Vagina (tissue), 2 donors: ENCODE measurements around the gene MGST2. TPM values are rescaled to one million over a fixed set of nuclear protein-coding genes. Genes with fewer than 3 reads are reported as not detected.

Source experiments
- DNase-seq, 2 donors: peaks; one replicate each; pipeline ENCODE4 v3.0.0-alpha.2; 2017; ENCODE audit errors: extremely low spot score in 2 of 2
- H3K27ac ChIP-seq: fragments of 200-600 bp; sonication (generic); one replicate; pipeline ENCODE4 v1.5.1; 2019
- H3K27me3 ChIP-seq: fragments of 200-600 bp; sonication (generic); one replicate; pipeline ENCODE4 v1.5.1; 2019
- H3K36me3 ChIP-seq, 2 donors: fragments of 200-600 bp; sonication (generic); one replicate each; pipeline ENCODE4 v1.5.1; 2017 to 2019
- H3K4me1 ChIP-seq: fragments of 200-600 bp; sonication (generic); one replicate; pipeline ENCODE4 v1.5.1; 2019
- H3K4me3 ChIP-seq, 2 donors: fragments of 200-600 bp; sonication (generic); 1 replicate in 1 of 2; 2 replicates in 1 of 2; pipeline ENCODE4 v1.5.1; 2016 to 2019
- H3K9me3 ChIP-seq: fragments of 200-600 bp; sonication (generic); one replicate; pipeline ENCODE4 v1.5.1; 2019
- CTCF ChIP-seq, 3 experiments: fragments of 450-650 bp in 2 of 3; fragments of 200-600 bp in 1 of 3; sonication (generic) in 1 of 3; IDR thresholded peaks; one replicate each; pipeline ENCODE4 v1.5.1; 2017 to 2019; ENCODE audit warnings: antibody characterized with exemption in 3 of 3, mild to moderate bottlenecking in 2 of 3, moderate library complexity in 2 of 3
- POLR2A ChIP-seq, 2 donors: fragments of 450-650 bp; IDR thresholded peaks; one replicate each; pipeline ENCODE4 v1.6.1; 2017; ENCODE audit warnings: antibody characterized with exemption in 2 of 2, mild to moderate bottlenecking in 2 of 2, moderate library complexity in 2 of 2
- POLR2AphosphoS5 ChIP-seq, 2 donors: sonication (generic); formaldehyde crosslinking; IDR thresholded peaks; one replicate each; pipeline ENCODE4 v1.9.0; 2017; ENCODE audit warnings: antibody characterized with exemption in 2 of 2, mild to moderate bottlenecking in 2 of 2, low read depth in 1 of 2; ENCODE audit not compliant: insufficient read depth in 1 of 2
- intact Hi-C: fragments of 100-400 bp; cut with DNase I; formaldehyde crosslinking; loops from one replicate; pipeline ENCODE4 v1.15.1; 2023
- total RNA-seq: library from RNA; depleted of rRNA; stranded (reverse); fragments of >200 nt; gene quantifications from one replicate; pipeline ENCODE4 v1.2.3, GENCODE V29; 2016

The MGST2 gene
- total RNA-seq, 1 donor from 2014 or later = 78.3 TPM

DNA sequence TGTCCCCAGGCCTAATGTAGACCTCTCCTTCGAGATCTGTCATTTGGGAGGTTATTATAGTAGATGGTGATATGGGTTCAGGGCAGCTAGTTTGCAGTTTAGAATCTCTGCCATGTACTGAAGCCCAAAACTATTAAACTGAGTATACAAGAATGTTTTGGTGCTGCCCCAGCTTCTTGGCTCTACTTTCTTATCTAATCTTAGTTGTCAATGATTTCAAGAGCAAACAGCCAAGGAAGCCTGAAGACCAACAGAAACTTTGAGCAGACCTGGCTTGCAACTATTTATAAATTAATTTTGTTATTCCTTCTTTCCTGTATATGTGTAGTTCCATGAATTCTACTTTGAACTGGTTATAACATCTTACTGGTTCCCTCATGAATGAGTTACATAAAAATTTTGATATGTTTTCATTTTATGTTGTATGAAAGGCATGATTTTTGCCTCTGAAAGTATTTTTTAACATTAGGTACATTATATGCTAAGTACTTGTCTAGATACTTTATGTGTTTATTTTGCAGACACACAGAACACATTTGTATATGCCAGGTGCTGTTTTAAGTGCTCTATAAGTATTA lies 2.0 kb upstream of the MGST2 start:
- TF ChIP-seq POLR2AphosphoS5 (IDR thresholded peaks at IDR 0.05; ENCODE audit: insufficient read depth in 1 of 2, low read depth in 1 of 2) = no peak
- TF ChIP-seq POLR2A (IDR thresholded peaks at IDR 0.05) = no peak
- TF ChIP-seq CTCF (IDR thresholded peaks at IDR 0.05) = no peak
- DNase-seq = no peak
- Histone ChIP-seq H3K9me3 (no peaks in the 10 kb centered on the region), H3K27me3 (no peaks in the 10 kb centered on the region), H3K27ac (no peak overlapping the region), H3K36me3 (no peaks in the 10 kb centered on the region), H3K4me3 (no peak overlapping the region), H3K4me1 (peaks cover 41% of the 10 kb centered on the region)
- intact Hi-C loops = no loop called here

DNA sequence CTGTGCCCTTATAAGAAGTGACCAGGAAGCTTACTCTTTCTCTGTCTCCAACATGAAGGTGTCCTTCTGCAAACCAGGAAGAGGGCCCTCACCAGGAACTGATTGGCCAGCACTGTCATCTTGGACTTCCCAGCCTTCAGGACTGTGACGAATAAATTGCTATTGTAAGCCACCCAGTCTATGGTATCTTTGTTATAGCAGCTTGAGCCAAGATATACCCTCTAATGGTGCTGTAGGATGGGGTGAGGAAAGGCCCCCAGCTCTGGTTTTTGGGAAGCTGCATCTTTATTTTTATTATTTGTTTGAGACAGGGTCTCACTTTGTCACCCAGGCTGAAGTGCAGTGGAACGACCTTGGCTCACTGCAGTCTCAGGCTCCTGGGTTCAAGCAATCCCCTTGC lies 1.2 kb upstream of the MGST2 start:
- Histone ChIP-seq H3K36me3 (no peaks in the 10 kb centered on the region), H3K9me3 (no peaks in the 10 kb centered on the region), H3K4me1 (peaks cover 42% of the 10 kb centered on the region), H3K27ac (no peak overlapping the region), H3K27me3 (no peaks in the 10 kb centered on the region), H3K4me3 (no peak overlapping the region)
- DNase-seq = no peak
- no peak for TF ChIP-seq CTCF (IDR thresholded peaks at IDR 0.05)
- intact Hi-C loops = no loop called here

DNA sequence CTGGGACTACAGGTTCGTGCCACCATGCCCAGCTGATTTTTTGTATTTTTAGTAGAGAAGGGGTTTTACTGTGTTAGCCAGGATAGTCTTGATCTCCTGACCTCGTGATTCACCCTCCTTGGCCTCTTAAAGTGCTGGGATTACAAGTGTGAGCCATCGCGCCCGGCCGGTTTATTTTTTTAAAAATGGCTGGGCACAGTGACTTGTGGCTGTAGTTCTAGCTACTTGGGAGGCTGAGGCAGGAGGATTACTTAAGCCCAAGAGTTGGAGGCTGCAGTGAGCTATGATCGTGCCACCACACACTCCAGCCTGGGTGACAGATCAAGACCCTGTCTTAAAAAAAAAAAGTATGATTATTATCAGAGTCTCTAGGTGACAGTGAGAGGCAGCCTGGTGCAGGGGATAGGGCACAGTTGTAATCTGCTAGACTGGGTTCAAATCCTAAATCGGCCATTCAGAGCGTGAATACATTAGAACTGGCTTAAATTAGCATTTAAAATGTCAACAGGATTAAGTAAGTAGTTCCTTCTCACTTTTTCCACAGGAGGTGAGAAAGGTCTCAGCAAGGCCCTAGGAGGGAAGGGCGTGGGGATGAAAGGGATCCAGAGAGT lies 435 bp upstream of the MGST2 start:
- no peak for DNase-seq
- TF ChIP-seq POLR2A (IDR thresholded peaks at IDR 0.05) (no peak), POLR2AphosphoS5 (IDR thresholded peaks at IDR 0.05; ENCODE audit: insufficient read depth in 1 of 2, low read depth in 1 of 2) (peak in 1 of 2 donors; percentile 45), CTCF (IDR thresholded peaks at IDR 0.05) (no peak)
- H3K9me3 ChIP-seq = no peaks in the 10 kb centered on the region
- H3K27ac ChIP-seq = peak overlapping the region; percentile 85
- H3K4me3 ChIP-seq = peak overlapping the region; percentile 60 to 63
- intact Hi-C loops = no loop called here
- H3K4me1 ChIP-seq = peaks cover 42% of the 10 kb centered on the region
- H3K36me3 ChIP-seq = no peaks in the 10 kb centered on the region
- no peaks in the 10 kb centered on the region for H3K27me3 ChIP-seq

- no peak for DNase-seq
- intact Hi-C loops = no loop called here
These were observed 1.2 kb downstream of the MGST2 start for GRCh38 chr4:139666735-139667281.

More at GRCh38 chr4:139666735-139667281, 1.2 kb downstream of the MGST2 start:
- H3K9me3 ChIP-seq = no peaks in the 10 kb centered on the region
- H3K27ac ChIP-seq = peak overlapping the region; percentile 85
- no peak for TF ChIP-seq CTCF (IDR thresholded peaks at IDR 0.05)
- TF ChIP-seq POLR2AphosphoS5 (IDR thresholded peaks at IDR 0.05; ENCODE audit: insufficient read depth in 1 of 2, low read depth in 1 of 2) = no peak
- TF ChIP-seq POLR2A (IDR thresholded peaks at IDR 0.05) = no peak
- H3K4me1 ChIP-seq = peaks cover 42% of the 10 kb centered on the region
- H3K4me3 ChIP-seq = peak overlapping the region; percentile 60 to 63
- H3K36me3 ChIP-seq = peaks cover 0 to 3% of the 10 kb centered on the region in 2 donors
- no peaks in the 10 kb centered on the region for H3K27me3 ChIP-seq
